BJ (cell line): Measurements from ENCODE around the gene MPC1L. TPM values are rescaled to one million over a fixed set of nuclear protein-coding genes. Genes with fewer than 3 reads are reported as not detected.

ENCODE experiments used
- CTCF ChIA-PET: fragments of 350-600 bp; formaldehyde crosslinking; extraction: SDS; loops from one replicate; lab custom pipeline; 2021; ENCODE audit warnings: antibody characterized with exemption, inconsistent platforms; lab: Yijun Ruan, JAX
- POLR2A ChIA-PET: fragments of 300-600 bp; sonication (Branson Sonifier 250); formaldehyde crosslinking; extraction: SDS; loops from one replicate; lab custom pipeline; 2021; ENCODE audit warnings: antibody characterized with exemption; lab: Charles Lee
- DNase-seq: peaks from one replicate; pipeline ENCODE4 v3.0.0-alpha.2; 2011; ENCODE audit warnings: low read depth
- H3K27me3 ChIP-seq: 2 replicates; pipeline ENCODE4 v1.6.0; 2011; ENCODE audit warnings: low read length; ENCODE audit not compliant: control insufficient read depth, insufficient read depth
- H3K36me3 ChIP-seq: 2 replicates; pipeline ENCODE4 v1.5.1; 2011; ENCODE audit warnings: low read length; ENCODE audit not compliant: control insufficient read depth, insufficient read depth
- H3K4me3 ChIP-seq: 2 replicates; pipeline ENCODE4 v1.5.1; 2011; ENCODE audit warnings: low read depth, mild to moderate bottlenecking, control low read depth, low read length
- CTCF ChIP-seq: IDR thresholded peaks from 2 replicates; pipeline ENCODE4 v1.5.1; 2011; ENCODE audit warnings: low read depth, mild to moderate bottlenecking, control low read depth, inconsistent platforms, low read length, moderate library complexity; ENCODE audit not compliant: insufficient read depth
- polyA plus RNA-seq: library from polyadenylated mRNA; depleted of rRNA; stranded (reverse); fragments of >200 nt; gene quantifications from 2 replicates; pipeline ENCODE4 v1.2.3, GENCODE V29; 2011

MPC1L gene
- polyA plus RNA-seq, 1 experiment, result not detected

GRCh38 chrX:40660381-40660780, 37.2 kb downstream of the MPC1L start:
- POLR2A ChIA-PET, result no interaction called here
- TF ChIP-seq CTCF, result no peak
- peaks cover 2% of the 10 kb centered on the region; the same call in 1 of the 2 replicates for H3K36me3 ChIP-seq
- CTCF ChIA-PET, result interaction anchor here (1.5 kb wide), 1 partner anchor 520 kb away, joined by 3 read pairs; no protein-coding TSS in a partner anchor
- H3K27me3 ChIP-seq, result no peaks in the 10 kb centered on the region
- no peak for DNase-seq
- H3K4me3 ChIP-seq, result no peak overlapping the region

- CTCF ChIA-PET, result interaction anchor here (1.5 kb wide), 1 partner anchor 519 kb away, joined by 3 read pairs; no protein-coding TSS in a partner anchor
These were observed 38.3 kb downstream of the MPC1L start for GRCh38 chrX:40661489-40661888.

GRCh38 chrX:40663078-40663740, 40.0 kb downstream of the MPC1L start:
- no peak overlapping the region for H3K4me3 ChIP-seq
- CTCF ChIA-PET, result interaction anchor here (0.9 to 1.2 kb wide), 4 partner anchors 11 to 209 kb away, joined by 3 to 5 read pairs (median 4); no protein-coding TSS in a partner anchor
- no peak for DNase-seq
- H3K36me3 ChIP-seq, result peaks cover 2% of the 10 kb centered on the region; the same call in 1 of the 2 replicates
- POLR2A ChIA-PET, result no interaction called here
- no peaks in the 10 kb centered on the region for H3K27me3 ChIP-seq
- TF ChIP-seq CTCF, result no peak

More at GRCh38 chrX:40661489-40661888, 38.3 kb downstream of the MPC1L start:
- POLR2A ChIA-PET, result no interaction called here
- no peak for DNase-seq
- Histone ChIP-seq H3K4me3 (no peak overlapping the region), H3K36me3 (peaks cover 2% of the 10 kb centered on the region; the same call in 1 of the 2 replicates), H3K27me3 (no peaks in the 10 kb centered on the region)
- no peak for TF ChIP-seq CTCF

GRCh38 chrX:40663880-40664630, 40.8 kb downstream of the MPC1L start:
- POLR2A ChIA-PET, result no interaction called here
- peak; percentile 24 for DNase-seq
- CTCF ChIA-PET, result interaction anchor here (0.9 to 1.1 kb wide), 3 partner anchors 12 to 209 kb away, joined by 3 to 4 read pairs (median 4); no protein-coding TSS in a partner anchor
- Histone ChIP-seq H3K4me3 (no peak overlapping the region), H3K27me3 (no peaks in the 10 kb centered on the region), H3K36me3 (peaks cover 2% of the 10 kb centered on the region; the same call in 1 of the 2 replicates)
- TF ChIP-seq CTCF, result peak; percentile 57

- POLR2A ChIA-PET, result no interaction called here
These were observed 47.9 kb downstream of the MPC1L start for GRCh38 chrX:40671126-40671525.

More at GRCh38 chrX:40671126-40671525, 47.9 kb downstream of the MPC1L start:
- Histone ChIP-seq H3K4me3 (no peak overlapping the region), H3K27me3 (no peaks in the 10 kb centered on the region), H3K36me3 (peaks cover 5% of the 10 kb centered on the region)
- TF ChIP-seq CTCF, result no peak
- CTCF ChIA-PET, result no interaction called here
- no peak for DNase-seq
